HTERT RPE-1 (cell line): ENCODE measurements around the gene B9D2.
"Not testable (repeated sequence)": the region's sequence is repeated elsewhere in the genome, so short reads cannot be mapped to it uniquely, and the experiment has no call there.

ENCODE experiments used
- in situ Hi-C: fragments of 300-500 bp; cut with MboI; formaldehyde crosslinking; loops from 4 replicates; pipeline ENCODE4 v1.14.3; 2020; ENCODE audit warnings: low sequenced_read_pairs

Gene B9D2

DNA sequence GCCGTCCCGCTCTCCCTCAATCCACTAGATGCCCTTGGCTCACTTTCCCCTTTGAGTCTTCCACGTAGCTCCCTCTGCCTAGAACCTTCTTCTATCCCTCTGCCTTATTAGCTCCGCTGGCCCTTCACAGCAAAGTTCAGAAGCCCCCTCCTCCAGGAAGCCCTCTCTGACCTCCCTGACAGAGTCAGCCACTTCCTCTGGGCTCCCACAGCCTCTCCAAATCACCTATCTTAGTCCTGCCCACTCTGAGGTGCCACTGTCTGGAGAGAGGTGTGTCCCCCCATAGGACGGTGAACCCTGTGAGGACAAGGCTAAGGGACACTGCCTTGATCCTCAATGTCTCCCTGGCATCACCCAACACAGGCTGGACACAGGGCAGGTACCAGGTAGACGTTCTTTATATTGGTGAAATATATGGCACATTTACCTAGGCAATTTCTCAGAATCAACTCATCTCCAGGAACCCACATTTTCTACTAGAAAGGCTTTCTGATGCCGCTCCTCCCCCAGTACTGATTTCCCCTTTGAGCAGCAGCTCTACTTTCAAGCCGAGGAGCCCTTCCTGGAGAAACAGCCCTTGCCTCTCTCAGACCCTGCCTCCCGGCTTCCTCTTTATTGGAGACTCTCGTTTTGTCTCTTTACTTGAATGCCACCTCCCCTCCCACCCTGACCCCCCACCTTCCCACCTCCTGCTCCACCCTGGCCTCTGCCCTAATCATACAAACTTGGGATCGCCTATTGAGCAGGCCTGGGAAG, 6.8 kb downstream of the B9D2 start:
- in situ Hi-C loops, result no loop called here

DNA sequence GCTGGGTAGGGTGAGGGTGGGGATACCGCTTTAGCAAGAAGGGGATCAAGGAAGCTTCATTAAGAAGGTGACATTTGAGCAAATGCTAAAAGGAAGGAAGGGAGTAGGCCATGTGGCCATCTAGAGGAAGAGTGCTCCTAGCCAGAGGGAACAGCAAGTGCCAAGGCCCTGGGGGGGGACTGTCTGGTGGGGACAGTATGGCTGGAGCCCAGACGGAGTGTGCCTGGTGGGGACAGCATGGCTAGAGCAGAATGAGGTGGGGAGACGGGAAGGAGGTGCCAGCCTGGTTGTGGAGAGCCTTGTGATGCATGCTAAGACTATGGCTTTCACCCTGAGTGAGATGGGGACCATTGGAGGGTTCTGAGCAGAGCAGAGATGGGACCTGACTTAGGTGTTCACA, 8.1 kb downstream of the B9D2 start:
- in situ Hi-C loops, result no loop called here

DNA sequence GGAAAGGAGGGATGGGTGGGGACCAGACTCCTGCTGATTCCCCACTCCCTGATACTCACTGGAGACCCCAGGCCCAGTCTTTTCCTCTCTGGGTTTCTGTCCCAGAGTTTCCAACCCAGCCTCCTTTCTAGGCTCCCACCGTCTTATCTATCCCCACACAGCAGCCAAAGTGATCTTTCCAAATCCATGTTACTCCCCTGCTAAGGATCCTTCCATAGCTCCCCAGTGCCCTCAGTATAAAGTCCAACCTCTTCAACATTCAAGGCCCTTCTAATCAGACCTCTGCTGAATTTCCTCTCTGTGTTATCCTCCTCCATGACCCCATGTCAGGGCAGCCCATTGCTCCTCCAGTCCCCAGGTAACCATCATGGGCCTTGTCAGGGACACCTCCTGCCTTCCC, 8.9 kb downstream of the B9D2 start:
- in situ Hi-C loops, result no loop called here

DNA sequence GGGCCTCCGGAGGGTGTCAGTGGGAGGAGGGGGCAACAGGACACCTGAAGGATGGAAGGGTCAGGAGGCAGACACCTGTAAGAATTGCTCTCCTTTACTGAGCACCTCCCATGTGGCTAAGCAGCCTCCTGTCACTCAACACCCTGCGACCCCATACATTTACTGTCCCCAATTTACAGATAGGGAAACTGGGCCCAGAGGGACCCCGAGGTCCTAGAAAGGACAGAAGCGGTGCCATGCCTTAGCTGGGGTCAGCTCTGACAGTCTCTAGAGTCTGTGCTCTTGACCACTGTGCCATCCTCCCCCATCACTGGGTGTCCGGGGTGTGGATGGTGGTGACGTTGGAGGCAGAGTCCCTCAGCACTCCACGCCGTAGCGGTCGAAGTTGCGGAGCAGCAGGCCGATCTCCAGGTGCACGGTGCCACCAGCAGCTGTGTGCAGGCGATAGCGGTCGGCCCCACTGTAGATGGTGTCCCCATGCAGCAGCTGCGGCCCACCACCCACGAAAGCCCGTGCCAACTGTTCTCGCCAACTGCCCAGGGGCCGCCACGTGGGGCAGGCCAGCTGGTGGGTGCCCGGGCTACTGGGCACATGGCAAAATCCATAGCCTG, 9.5 kb downstream of the B9D2 start:
- in situ Hi-C loops, result no loop called here

DNA sequence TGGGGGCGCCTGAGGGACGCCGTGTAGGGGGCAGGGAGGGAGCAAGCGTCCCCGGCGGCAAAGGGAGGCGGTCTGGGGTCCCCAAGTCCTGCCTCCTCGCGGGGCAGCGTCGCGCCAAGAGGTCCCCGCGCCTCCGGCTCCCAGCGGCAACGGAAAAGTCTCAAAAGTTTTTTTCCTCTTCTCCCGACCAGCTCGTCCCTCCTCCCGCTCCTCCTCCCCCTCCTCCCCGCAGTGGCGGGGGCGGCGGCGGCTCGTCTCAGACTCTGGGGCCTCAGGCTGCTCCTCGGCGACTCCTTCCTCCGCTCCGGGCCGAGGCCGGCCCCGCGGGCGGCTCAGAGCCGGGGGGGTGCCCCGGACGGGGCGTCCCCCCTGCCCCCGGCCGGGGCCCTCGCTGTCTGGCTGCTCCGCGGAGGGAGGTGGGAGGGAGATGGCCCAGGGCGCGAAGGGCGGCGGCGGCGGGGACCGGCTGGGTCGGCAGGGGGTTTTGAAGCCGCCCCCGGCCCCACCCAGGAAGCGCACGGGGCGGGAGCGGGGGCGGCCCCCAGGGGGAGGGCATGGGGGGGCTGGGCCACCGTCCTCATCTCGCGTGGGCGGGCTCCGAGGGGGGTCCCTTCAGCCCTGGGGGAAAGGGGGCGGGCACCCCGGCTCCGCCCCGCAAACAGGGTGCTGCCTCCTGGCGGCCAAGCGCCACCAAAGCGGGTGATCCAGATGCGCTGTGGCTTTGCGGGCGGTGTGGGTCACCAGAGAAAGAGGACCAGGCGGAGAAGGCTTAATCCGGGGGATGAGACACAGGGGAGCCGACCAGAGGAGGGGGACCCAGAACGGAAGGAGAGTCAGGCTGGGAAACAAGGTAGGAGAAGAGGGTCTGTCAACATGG, 10.2 kb downstream of the B9D2 start, which contains the start of gene TGFB1:
Gene TGFB1 (minus strand): TSS at position 457 of the 877 bp plus-strand sequence. CDS start 878 bp downstream, outside the sequence.
- in situ Hi-C loops, result no loop called here

DNA sequence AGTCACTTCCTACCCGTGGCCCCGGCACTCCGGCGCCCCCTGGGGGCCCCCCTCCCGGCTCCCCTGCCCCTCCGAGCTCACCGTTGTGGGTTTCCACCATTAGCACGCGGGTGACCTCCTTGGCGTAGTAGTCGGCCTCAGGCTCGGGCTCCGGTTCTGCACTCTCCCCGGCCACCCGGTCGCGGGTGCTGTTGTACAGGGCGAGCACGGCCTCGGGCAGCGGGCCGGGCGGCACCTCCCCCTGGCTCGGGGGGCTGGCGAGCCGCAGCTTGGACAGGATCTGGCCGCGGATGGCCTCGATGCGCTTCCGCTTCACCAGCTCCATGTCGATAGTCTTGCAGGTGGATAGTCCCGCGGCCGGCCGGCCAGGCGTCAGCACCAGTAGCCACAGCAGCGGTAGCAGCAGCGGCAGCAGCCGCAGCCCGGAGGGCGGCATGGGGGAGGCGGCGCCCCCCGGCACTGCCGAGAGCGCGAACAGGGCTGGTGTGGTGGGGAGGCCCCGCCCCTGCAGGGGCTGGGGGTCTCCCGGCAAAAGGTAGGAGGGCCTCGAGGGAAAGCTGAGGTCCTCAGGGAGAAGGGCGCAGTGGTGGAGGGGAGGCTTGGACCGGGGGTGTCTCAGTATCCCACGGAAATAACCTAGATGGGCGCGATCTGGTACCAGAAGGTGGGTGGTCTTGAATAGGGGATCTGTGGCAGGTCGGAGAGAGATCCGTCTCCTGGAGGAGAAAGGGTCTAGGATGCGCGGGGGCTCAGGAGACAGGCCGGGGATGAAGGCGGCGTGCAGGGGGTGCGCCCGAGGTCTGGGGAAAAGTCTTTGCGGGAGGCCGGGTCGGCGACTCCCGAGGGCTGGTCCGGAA, 11.1 kb downstream of the B9D2 start:
- in situ Hi-C loops, result no loop called here

DNA sequence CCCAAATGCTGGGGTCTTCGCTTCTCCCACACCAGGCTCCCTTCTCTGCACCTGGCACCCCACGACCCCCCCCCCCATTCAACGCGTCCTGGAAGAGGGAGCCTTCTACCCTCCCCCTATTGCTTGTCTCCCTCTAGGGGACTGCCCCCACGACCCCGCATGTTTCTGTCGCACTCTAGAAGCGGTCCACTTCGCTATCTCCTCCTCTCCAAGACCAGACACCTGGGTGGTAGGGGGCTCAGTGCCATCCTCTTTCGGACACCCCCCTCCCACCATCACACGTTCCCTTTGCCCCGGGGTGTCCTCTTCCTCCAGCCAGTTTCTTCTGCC, 11.7 kb downstream of the B9D2 start:
- in situ Hi-C loops, result no loop called here

DNA sequence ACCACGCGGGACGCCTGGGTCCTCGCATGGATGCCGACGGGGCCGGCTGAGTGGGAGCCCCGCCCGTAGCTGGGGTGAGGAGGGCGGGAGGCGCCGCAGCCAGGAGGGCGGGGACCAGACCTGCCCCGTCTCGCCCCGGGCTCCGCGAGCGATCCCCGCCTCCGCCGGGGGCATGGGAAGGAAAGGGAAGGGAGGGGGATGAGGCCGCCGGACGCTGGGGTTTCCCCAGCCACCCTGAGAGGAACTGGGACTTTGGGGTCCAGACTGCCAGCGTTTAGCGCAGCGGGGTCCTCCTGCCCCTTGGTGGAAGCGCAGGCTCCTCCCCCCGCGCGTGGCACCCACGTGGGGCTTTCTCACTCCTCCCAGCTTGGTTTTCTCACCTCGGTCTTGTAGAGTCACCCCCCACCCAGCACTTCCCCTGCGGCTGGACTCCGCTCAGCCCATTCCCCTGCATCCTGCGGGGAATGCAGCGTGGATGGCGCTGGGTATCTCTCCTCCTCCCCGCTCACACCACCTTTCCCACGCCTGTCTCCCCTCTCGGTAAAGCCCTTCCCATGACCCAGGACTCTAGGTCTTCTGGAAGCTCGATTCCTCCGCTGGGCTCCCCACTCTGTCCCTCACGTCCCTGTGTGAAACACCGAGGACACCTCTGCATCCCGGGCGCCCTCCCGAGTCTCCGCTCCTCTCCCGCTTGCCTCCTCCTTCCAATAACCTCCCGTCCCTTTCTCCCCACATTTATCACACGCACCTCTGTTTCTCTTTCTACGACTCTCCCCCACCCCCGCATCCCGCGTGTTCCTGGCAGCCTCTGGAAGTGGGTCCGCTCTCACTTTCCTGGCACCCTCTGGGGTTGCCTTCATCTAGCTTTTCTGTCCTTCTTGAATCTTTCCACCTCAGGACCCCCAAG, 12.4 kb downstream of the B9D2 start:
- in situ Hi-C loops, result no loop called here

DNA sequence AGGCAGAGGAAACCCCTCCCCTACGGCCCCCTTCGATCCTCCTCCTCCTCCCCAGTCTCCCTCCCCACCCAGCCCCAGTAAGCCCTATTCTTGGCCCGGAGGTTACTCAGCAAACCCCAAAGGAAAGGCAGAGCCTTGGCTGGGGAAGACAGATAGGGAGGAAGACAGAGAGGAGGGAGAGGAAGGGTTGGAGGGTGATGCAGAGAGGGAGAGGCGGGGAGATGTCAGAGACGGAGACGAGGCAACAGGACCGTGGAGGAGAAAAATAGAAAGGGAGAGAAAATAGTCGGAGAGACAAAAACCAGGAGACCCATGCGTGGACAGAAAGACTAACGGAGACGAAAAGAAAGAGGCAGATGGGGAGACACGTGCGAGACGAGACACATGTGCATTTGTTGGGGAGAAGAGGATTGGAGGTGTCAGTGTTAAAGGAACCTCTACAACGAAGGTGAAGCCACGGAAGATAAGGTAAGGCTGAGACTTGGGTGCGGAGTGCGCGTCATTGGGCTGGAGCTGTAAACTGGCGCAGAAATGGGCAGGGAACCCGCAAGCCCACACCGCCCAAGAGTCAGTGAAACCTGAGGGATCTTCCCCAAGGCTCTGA, 13.1 kb downstream of the B9D2 start:
- in situ Hi-C loops, result no loop called here

DNA sequence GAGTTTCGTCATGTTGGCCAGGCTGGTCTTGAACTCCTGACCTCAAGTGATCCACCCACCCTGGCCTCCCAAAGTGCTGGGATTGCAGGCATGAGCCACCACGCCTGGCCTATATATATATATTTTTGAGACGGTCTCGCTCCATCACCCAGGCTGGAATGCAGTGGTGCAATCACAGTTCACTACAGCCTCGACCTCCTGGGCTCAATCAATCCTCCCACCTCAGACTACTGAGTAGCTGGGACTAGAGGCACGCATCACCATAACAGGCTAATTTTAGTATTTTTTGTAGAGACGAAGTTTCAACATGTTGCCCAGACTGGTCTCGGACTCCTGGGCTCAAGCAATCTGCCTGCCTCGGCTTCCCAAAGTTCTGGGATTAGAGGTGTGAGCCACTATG, 17.0 kb downstream of the B9D2 start:
- in situ Hi-C loops, result not testable (repeated sequence)

DNA sequence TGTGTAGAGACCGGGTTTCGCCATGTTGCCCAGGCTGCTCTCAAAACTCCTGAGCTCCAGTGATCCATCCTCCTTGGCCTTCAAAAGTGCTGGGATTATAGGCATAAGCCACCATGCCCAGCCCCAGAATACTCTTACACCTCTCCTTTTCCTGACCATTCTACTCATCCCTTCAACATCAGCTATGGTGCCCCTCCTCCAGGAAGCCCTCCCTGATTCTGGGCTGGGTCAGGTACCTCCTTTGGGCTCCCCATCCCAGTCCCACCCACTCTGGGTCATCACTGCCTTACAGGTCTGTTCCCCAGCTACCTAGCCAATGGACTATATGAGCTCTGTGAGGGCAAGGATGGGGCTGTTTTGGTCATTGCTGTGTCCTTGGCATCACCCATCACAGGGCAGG, 19.8 kb downstream of the B9D2 start:
- in situ Hi-C loops, result no loop called here

DNA sequence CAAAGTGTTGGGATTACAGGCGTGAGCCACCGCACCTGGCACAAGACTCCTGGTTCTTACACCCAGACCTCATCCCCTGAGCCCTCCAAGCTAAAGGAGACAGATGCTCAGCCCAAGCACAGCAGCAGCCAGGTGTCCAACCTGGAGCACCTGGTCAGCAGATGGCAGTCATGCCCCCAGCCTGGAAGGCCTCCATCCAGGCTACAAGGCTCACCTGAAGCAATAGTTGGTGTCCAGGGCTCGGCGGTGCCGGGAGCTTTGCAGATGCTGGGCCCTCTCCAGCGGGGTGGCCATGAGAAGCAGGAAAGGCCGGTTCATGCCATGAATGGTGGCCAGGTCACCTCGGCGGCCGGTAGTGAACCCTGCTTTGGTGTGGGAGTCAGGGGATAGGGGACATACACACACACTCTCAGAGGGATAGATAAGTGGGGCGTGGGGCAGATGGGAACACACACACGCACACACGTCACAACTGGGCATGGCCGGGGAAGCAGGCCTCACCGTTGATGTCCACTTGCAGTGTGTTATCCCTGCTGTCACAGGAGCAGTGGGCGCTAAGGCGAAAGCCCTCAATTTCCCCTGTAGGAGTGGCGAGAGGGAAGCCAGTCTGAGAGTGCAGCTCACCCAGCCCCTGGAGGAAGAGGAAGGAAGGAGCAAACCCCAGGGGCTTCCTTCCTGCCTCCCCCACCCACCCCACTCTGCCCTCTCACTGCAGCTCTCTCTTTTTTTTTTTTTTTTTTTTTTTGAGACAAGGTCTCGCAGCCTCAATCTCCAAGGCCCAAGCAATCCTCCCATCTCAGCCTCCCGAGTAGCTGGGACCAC, 22.1 kb downstream of the B9D2 start:
- in situ Hi-C loops, result no loop called here

DNA sequence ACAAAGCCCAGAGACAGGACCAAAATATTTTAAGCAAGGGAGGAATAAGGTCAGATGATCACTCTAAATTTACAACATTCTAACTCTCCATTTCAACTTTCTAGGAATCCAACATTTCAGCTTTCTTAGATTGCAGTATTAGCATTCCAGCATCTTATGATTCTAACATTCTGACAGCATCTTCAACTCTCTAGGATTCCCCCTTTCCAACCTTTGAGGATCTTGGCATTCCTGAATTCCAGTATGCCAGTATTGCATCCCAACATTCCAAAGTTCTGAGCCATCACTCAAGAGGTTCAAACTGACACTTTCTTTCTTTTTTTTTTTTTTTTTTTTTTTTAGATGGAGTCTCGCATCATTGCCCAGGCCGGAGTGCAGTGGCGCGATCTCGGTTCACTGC, 24.0 kb downstream of the B9D2 start:
- in situ Hi-C loops, result no loop called here

DNA sequence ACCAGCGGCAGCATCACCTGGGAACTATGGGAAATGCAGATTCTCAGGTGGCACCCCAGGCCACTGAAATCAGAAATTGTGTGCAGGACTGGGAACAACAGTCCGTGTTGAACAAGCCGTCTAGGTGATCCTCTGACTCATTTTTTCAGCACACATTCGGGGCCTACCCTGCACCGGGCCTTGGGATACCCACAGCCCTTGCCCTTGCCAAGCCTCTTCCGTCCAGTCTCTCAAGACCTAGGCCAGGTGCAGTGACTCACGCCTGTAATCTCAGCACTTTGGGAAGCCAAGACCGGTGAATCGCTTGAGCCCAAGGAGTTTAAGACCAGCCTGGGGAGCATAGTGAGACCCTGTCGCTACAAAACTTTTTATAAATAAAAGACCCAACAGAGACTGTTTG, 28.5 kb downstream of the B9D2 start:
- in situ Hi-C loops, result no loop called here

DNA sequence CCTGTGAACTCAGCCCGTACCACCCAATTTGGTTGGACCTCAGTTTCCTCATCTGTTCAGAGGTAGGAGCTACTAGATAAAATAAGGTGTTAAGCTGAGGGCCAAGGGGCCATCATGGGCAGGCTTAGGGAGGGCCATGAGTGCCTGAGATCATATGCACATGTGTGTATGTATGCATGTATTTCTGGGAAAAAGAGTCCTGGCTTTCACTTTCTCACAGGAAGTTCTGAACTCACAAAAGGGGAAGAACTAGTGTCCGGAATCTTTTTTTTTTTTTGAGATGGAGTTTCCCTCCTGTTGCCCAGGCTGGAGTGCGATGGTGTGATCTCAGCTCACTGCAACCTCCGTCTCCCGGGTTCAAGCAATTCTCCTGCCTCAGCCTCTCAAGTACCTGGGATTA, 29.2 kb downstream of the B9D2 start:
- in situ Hi-C loops, result no loop called here

DNA sequence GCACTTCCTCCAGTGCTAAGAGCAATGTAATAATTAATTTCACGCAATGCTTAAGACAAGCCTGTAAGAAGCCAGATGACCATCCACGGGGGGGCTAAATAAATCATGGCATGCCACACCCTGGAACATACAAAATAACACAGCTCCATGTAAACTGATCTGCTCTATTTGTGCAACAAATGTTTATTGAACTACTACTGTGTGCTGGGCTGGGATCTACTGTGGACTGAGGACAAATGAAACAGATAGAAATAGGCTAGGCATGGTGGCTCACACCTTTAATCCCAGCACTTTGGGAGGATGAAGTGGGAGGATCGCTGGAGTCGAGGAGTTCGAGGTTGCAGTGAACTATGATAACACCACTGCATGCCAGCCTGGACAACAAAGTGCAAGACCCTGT, 31.5 kb downstream of the B9D2 start:
- in situ Hi-C loops, result no loop called here

DNA sequence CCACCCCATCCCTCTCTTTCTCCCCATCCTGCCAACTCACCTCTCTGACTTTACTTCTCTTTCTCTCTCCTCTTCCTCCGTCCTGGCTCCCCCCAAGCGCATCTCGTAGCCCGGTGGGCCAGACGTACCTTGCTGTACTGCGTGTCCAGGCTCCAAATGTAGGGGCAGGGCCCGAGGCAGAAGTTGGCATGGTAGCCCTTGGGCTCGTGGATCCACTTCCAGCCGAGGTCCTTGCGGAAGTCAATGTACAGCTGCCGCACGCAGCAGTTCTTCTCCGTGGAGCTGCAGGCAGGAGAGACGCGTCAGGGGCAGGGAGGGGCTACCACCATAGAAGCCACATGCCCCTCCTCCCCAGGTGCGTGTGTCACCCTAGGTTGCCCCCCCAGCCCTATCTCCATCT, 31.9 kb downstream of the B9D2 start:
- in situ Hi-C loops, result no loop called here

DNA sequence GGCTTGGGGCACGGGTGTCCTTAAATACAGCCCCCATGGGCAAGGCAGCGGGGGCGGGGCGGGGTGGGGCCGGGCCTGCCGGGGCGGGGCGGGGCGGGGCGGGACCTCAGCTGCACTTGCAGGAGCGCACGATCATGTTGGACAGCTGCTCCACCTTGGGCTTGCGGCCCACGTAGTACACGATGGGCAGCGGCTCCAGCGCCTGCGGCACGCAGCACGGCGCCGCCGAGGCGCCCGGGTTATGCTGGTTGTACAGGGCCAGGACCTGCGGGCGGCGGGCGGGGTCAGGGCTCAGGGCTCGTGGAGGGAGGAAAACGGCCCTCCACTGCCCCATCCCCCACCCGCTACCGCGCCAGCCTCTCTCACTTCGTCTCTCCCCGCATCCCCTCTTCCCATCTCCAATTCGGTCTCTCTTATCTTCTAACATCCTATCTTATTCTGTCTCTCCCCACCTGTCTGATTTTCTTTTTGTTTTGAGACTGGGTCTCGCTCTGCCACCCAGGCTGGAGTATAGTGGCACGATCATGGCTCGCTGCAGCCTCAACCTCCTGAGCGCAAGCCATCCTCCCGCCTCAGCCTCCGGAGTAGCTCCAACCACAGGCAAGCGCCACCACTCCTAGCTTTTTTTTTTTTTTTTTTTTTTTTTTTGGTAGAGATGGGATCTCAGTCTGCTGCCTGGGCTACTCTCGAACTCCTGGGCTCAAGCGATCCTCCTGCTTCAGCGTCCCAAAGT, 32.8 kb downstream of the B9D2 start:
- in situ Hi-C loops, result no loop called here
